Natural killer cell (primary cell): ENCODE measurements around the gene DNM2. TPM values are rescaled to one million over a fixed set of nuclear protein-coding genes. Genes with fewer than 3 reads are reported as not detected.
A peak's percentile ranks its signal among the peaks of the same experiment; 100 is the strongest.

Experiments
- ATAC-seq, 3 donors: fragments of 150-1000 bp in 2 of 3; fragments of 200-7000 bp in 1 of 3; cut with Tn5 transposase; 1 replicate in 1 of 3; 2 replicates in 2 of 3; pipeline ENCODE4 v1.10.0; 2021; ENCODE audit warnings: mild to moderate bottlenecking in 2 of 3, moderate library complexity in 2 of 3
- DNase-seq, 2 donors: peaks; one replicate each; pipeline versions ENCODE4 v3.0.0 to v3.0.0-alpha.2; 2013 to 2021; ENCODE audit warnings: mixed read lengths in 1 of 2
- H3K27ac ChIP-seq: one replicate; pipeline ENCODE4 v1.5.1; 2013; ENCODE audit warnings: mild to moderate bottlenecking, low read length
- H3K27me3 ChIP-seq: one replicate; pipeline ENCODE4 v1.6.1; 2013; ENCODE audit warnings: low read length; ENCODE audit not compliant: control insufficient read depth, insufficient read depth
- H3K36me3 ChIP-seq: one replicate; pipeline ENCODE4 v1.6.1; 2013; ENCODE audit warnings: low read length; ENCODE audit not compliant: control insufficient read depth, insufficient read depth
- H3K4me1 ChIP-seq: one replicate; pipeline ENCODE4 v1.6.1; 2013; ENCODE audit warnings: low read length; ENCODE audit not compliant: control insufficient read depth, insufficient read depth
- H3K4me3 ChIP-seq: one replicate; pipeline ENCODE4 v1.5.1; 2013; ENCODE audit warnings: low read length
- H3K9me3 ChIP-seq: one replicate; pipeline ENCODE4 v1.6.1; 2013; ENCODE audit warnings: low read length; ENCODE audit not compliant: control insufficient read depth, insufficient read depth
- H3K27ac Mint-ChIP-seq, 2 donors: one replicate each; pipeline ENCODE4 v1.8.0; 2022; ENCODE audit warnings: mild to moderate bottlenecking in 2 of 2, mixed read lengths in 2 of 2, moderate library complexity in 1 of 2
- H3K27me3 Mint-ChIP-seq, 2 donors: one replicate each; pipeline ENCODE4 v1.8.0; 2022; ENCODE audit warnings: low read depth in 2 of 2, mixed read lengths in 2 of 2
- H3K36me3 Mint-ChIP-seq: one replicate; pipeline ENCODE4 v1.8.0; 2022; ENCODE audit warnings: mixed read lengths
- H3K4me1 Mint-ChIP-seq, 2 donors: one replicate each; pipeline ENCODE4 v1.8.0; 2022; ENCODE audit warnings: mixed read lengths in 2 of 2
- H3K4me3 Mint-ChIP-seq: one replicate; pipeline ENCODE4 v1.8.0; 2022; ENCODE audit warnings: mild to moderate bottlenecking, moderate library complexity, mixed read lengths
- H3K9me3 Mint-ChIP-seq, 2 donors: one replicate each; pipeline ENCODE4 v1.8.0; 2022; ENCODE audit warnings: mixed read lengths in 2 of 2
- CTCF ChIP-seq: fragments of 200-600 bp; IDR thresholded peaks from one replicate; pipeline ENCODE4 v1.8.0; 2022; ENCODE audit warnings: antibody characterized with exemption
- WGBS: methylation state at CpG from one replicate; pipeline ENCODE4 v1.1.7; 2013; ENCODE audit warnings: missing lambda C conversion rate; ENCODE audit not compliant: insufficient coverage; 5-methylcytosine and 5-hydroxymethylcytosine counted together
- intact Hi-C: fragments of 100-400 bp; cut with micrococcal nuclease; formaldehyde crosslinking; loops from one replicate; pipeline ENCODE4 v1.14.2; 2022
- total RNA-seq, 4 donors: library from RNA; stranded (reverse); fragments of 120-200 nt in 1 of 4; gene quantifications; one replicate each; pipeline versions ENCODE4 v1.2.3 to v1.2.4, GENCODE V29; 2013 to 2022

The DNM2 gene
- total RNA-seq, 3 donors from 2014 or later (not counting 1 experiment from before 2014, with no cell fraction given): 419 to 491 (median 428) TPM

GRCh38 chr19:10695401-10696398, 22.2 kb upstream of the DNM2 start:
- Mint-ChIP-seq H3K9me3 (no peaks in the 10 kb centered on the region), H3K27me3 (peaks cover 3 to 6% of the 10 kb centered on the region in 2 donors)

GRCh38 chr19:10699650-10700335, 18.1 kb upstream of the DNM2 start:
- WGBS: 52% methylated on average over 14 of the region's 15 CpGs

More at GRCh38 chr19:10695401-10696398, 22.2 kb upstream of the DNM2 start:
- H3K4me3 Mint-ChIP-seq: peak overlapping the region; percentile 96
- H3K4me1 Mint-ChIP-seq: peaks cover 18 to 19% of the 10 kb centered on the region in 2 donors
- H3K27ac ChIP-seq: no peak overlapping the region
- H3K36me3 ChIP-seq: peaks cover 13% of the 10 kb centered on the region
- H3K4me1 ChIP-seq: peaks cover 16% of the 10 kb centered on the region
- peak; percentile 93 to 98 (median 98) for ATAC-seq
- no peaks in the 10 kb centered on the region for H3K36me3 Mint-ChIP-seq
- intact Hi-C loops: loop anchor here (5.0 kb wide), 1 partner anchor 38 kb away; no protein-coding TSS in a partner anchor
- TF ChIP-seq CTCF: no peak
- peaks cover 4% of the 10 kb centered on the region for H3K27me3 ChIP-seq
- H3K4me3 ChIP-seq: no peak overlapping the region
- H3K9me3 ChIP-seq: no peaks in the 10 kb centered on the region
- whole genome bisulfite sequencing: 11% methylated on average over 59 of the region's 59 CpGs
- peak overlapping the region; percentile 43 to 88 for H3K27ac Mint-ChIP-seq
- peak; percentile 81 to 94 for DNase-seq

GRCh38 chr19:10701955-10702525, 15.8 kb upstream of the DNM2 start:
- WGBS: 7% methylated on average over 24 of the region's 24 CpGs

More at GRCh38 chr19:10699650-10700335, 18.1 kb upstream of the DNM2 start:
- Mint-ChIP-seq H3K4me3 (no peak overlapping the region), H3K27me3 (peaks cover 3 to 6% of the 10 kb centered on the region in 2 donors), H3K9me3 (no peaks in the 10 kb centered on the region), H3K27ac (no peak overlapping the region), H3K36me3 (no peaks in the 10 kb centered on the region), H3K4me1 (peaks cover 25 to 32% of the 10 kb centered on the region in 2 donors)
- Histone ChIP-seq H3K9me3 (no peaks in the 10 kb centered on the region), H3K4me1 (peaks cover 31% of the 10 kb centered on the region), H3K36me3 (no peaks in the 10 kb centered on the region), H3K27ac (no peak overlapping the region), H3K4me3 (no peak overlapping the region), H3K27me3 (peaks cover 4% of the 10 kb centered on the region)
- DNase-seq (peak; percentile 65 to 85), ATAC-seq (peak in 2 of 3 donors; percentile 21 to 27)
- intact Hi-C loops: loop anchor here (1.0 to 5.0 kb wide), 3 partner anchors 42 to 221 kb away; no protein-coding TSS in a partner anchor
- peak; percentile 67 for TF ChIP-seq CTCF

More at GRCh38 chr19:10701955-10702525, 15.8 kb upstream of the DNM2 start:
- Mint-ChIP-seq H3K36me3 (no peaks in the 10 kb centered on the region), H3K4me1 (peaks cover 12 to 13% of the 10 kb centered on the region in 2 donors), H3K27ac (peak overlapping the region; percentile 78 to 81), H3K9me3 (no peaks in the 10 kb centered on the region), H3K27me3 (no peaks in the 10 kb centered on the region), H3K4me3 (peak overlapping the region; percentile 95)
- Histone ChIP-seq H3K27ac (no peak overlapping the region), H3K4me3 (peak overlapping the region; percentile 83), H3K27me3 (no peaks in the 10 kb centered on the region), H3K36me3 (peaks cover 1% of the 10 kb centered on the region), H3K4me1 (peaks cover 16% of the 10 kb centered on the region), H3K9me3 (no peaks in the 10 kb centered on the region)
- intact Hi-C loops: loop anchor here (2.0 kb wide), 1 partner anchor 223 kb away; no protein-coding TSS in a partner anchor
- TF ChIP-seq CTCF: no peak
- DNase-seq (peak in 1 of 2 donors; percentile 41), ATAC-seq (peak; percentile 14 to 26 (median 24))
